Measurements from ENCODE around the gene AFAP1L2.
A peak's percentile ranks its signal among the peaks of the same experiment; 100 is the strongest.
"Not testable (repeated sequence)": the region's sequence is repeated elsewhere in the genome, so short reads cannot be mapped to it uniquely, and the experiment has no call there.

The AFAP1L2 gene

GRCh38 chr10:114337510-114338462 is 66.5 kb downstream of the AFAP1L2 start:
- FAIRE-seq (no peak), DNase-seq (ENCODE audit: low spot score) (no peak)

DNA sequence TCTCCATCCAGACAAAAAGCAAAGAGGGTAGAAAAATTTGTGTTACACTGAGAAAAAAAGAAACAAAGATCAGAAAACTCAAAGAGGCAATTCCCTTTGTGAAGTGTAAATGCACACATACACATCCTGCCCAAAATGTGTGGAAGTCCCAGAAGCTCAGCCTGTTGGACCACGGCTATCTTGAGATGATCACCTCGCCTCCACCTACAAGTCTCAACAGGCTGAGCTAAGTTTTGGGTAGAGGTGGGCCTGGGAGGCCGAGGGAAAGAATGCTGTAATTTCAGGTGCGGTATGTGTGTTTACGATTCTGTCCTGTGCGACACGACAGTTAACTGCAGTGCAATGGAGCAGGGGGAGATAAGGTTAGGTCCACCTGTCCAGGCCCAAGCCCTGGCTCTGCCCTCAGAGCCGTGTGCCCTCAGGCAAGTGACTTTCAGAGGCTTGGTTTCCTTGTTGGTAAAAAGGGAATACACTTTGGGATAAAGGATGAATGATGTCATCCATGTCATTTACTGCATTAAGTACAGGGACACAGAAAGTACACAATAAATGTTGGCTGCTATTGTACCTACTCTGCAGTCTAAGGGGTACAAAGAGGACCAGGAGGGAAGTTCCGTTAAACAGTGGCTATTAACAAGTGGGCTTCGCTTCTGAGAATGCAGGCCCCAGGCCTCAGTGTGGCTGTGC is 67.3 kb downstream of the AFAP1L2 start:
- DNase-seq (ENCODE audit: low spot score) = no peak
- FAIRE-seq = no peak

DNA sequence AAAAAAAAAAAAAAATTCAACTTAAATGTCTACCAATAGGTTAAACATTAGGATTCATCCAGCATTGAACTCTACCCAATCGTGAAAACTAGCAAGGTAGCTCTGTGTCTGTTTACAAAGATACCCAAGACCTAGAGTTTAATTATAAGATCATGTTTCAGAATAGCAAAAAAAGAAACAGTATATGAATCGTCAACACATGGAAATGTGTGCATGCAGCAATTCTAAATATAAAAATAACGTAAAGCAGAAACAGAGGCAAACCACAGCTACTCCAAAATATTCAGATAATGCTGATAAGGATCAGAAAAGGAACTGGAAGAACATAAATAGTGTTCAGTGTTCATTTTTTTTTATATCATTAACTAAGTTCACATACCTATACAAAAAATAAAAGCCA is 68.7 kb downstream of the AFAP1L2 start:
- DNase-seq (ENCODE audit: low spot score) (no peak), FAIRE-seq (no peak)

- peak; percentile 17 for DNase-seq (ENCODE audit: low spot score)
Measured at GRCh38 chr10:114334301-114334700, 70.0 kb downstream of the AFAP1L2 start.

DNA sequence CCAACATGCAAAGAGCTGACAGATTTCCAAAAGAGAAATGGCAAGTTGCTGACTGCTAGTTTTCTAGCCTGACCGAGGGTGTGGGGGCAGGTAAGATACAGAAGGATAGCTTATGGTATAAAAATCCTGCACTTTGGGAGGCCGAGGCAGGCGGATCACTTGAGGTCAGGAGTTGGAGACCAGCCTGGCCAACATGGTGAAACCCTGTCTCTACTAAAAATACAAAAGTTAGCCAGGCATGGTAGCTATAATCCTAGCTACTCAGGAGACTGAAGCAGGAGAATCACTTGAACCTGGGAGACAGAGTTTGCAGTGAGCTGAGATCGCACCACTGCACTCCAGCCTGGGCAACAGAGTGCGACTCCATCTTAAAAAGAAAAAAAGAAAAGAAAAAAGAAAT is 70.9 kb downstream of the AFAP1L2 start:
- DNase-seq (ENCODE audit: low spot score); FAIRE-seq: not testable (repeated sequence)

More at GRCh38 chr10:114334301-114334700, 70.0 kb downstream of the AFAP1L2 start:
- FAIRE-seq = no peak

- no peak for DNase-seq (ENCODE audit: low spot score)
- FAIRE-seq = no peak
Measured at GRCh38 chr10:114332301-114333192, 71.8 kb downstream of the AFAP1L2 start.

DNA sequence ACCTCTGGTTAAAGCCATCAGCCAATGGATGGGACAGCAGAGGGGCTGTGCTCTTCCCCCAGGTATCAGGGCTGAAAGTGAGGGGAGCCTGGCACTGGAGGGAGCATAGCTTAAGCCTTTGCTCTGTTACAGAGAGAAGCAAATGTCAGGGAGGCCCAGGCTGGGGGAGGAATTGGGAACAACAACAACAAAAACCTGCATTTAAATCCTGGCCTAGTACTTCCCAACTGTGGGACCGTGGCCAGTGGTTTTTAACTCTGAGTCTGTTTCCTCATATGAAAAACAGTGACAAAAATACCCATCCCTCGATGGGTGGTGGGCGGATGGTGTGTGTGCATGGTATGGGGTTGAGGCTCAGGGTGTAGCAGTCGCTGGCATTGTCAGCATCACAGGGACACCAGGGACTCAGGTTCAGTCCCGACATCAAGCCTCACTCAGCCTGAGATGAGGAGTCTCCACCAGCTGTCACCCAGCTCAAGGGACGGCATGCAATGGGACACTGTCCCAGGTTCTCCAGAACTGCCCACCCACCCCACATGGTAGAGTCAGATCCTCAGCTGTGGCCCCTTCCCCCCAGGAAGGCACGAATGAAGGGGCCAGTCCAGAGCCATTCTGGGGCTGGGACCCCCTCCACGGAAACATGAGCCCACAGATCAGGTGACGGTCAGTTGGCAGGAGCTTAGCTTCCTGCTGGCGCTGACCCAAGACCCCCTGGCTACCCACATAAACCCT is 74.5 kb downstream of the AFAP1L2 start:
- DNase-seq (ENCODE audit: low spot score) (no peak), FAIRE-seq (no peak)

DNA sequence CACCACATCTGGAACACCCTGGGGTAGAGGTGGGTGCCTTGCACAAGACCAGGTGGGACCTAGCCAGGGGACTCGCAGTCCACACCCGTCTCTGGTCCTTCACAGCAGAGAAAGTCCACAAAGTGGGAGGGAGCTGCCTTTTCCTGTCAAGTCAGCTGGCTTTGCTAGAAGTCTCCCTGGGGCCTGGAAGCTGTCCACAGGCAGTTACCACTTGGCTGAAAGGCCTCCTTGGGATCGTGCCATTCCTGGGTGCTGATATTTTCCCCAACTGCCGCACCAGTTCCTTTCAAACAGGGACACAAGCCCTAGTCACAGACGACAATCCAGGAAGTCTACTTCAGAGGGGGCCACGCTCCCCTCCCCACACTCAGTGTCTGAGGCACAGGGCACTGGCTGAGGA is 75.4 kb downstream of the AFAP1L2 start:
- no peak for DNase-seq (ENCODE audit: low spot score)
- no peak for FAIRE-seq

GRCh38 chr10:114328441-114328812 is 75.9 kb downstream of the AFAP1L2 start:
- FAIRE-seq = no peak
- no peak for DNase-seq (ENCODE audit: low spot score)

GRCh38 chr10:114327537-114328440 is 76.5 kb downstream of the AFAP1L2 start:
- DNase-seq (ENCODE audit: low spot score) = no peak
- no peak for FAIRE-seq

DNA sequence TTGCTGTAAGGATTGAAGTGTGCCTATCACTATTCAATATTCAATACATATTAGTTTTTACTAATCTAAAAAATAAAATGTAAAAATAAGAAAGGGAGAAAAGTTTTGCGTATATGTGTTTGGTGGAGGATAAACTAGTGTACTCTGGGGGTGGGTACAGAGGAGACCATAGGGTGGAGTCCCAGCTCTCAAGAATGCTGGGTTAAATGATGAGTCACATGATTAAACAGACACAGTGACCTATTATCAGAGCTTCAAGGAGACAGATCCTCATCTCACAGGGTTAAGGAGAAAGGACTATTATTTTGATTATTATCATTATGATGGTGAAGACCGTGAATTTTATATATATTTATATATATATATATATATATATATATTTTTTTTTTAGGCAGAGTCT is 77.5 kb downstream of the AFAP1L2 start:
- FAIRE-seq (no peak), DNase-seq (ENCODE audit: low spot score) (no peak)

- FAIRE-seq (no peak), DNase-seq (ENCODE audit: low spot score) (no peak)
Measured at GRCh38 chr10:114323023-114323422, 81.3 kb downstream of the AFAP1L2 start.

DNA sequence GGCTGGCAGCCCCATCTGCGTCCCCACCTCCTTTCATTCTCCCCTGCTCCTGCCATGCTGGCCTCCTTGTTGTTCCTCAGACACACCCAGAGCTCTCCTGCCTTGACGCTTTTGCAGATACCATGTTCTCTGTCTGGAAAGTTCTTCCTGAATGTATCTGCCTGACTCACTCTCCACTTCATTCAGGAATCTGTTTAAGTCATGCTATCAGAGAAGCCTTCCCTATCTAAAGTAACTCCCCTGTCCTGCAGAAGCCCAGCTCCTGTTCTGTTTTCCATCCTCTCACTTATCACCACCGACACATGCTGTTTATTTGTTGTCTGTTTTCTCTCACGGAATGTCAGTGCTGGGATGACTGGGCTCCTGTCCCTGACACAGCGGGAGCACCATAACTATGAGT is 82.0 kb downstream of the AFAP1L2 start:
- FAIRE-seq = no peak
- no peak for DNase-seq (ENCODE audit: low spot score)

DNA sequence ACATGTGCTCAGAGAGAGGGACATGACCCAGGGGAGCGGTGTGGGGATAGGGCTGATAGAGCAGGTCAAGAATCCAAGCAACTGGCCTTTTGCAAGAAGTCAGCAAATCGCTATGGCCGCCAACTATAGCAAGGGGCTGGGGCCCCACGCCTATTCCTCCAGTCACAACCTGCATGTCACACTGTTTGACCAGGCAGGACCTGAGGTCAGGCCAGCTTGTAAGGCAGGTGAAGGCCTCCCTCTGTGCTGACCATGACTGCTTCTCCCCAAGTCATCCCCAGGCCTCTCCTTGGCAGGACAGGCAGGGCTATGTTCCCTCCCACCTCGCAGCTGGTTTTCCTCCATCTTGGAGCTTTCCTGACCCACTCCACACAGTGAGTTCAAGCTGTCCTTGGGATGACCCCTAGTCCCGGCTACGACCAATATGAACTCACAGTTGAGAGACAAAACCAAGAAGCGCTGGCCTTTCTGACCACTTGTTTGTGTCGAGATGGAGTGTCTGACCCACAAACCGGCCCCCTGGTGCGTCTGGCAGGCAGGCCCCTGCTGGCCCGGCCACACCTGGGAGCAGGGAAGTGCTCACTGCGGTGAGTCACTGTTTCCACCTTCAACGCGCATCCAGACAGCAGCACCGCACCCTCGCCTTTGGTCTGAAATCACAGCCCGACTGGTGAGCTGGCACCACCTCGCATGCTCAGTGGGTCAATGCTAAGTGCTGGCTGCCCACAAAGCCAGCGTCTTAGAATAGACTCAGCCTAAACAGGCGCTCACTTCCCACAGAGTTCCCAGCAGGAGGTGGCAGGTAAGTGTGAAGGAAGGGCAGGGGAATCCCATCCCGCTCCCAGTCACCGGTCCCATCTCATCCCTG is 83.8 kb downstream of the AFAP1L2 start:
- peak; percentile 93 for DNase-seq (ENCODE audit: low spot score)

GRCh38 chr10:114319406-114320248 is 84.7 kb downstream of the AFAP1L2 start:
- FAIRE-seq = no peak
- DNase-seq (ENCODE audit: low spot score) = no peak

More for the DNA sequence above, 83.8 kb downstream of the AFAP1L2 start:
- FAIRE-seq = peak; percentile 92

- DNase-seq (ENCODE audit: low spot score) (no peak), FAIRE-seq (no peak)
Measured at GRCh38 chr10:114316744-114317143, 87.6 kb downstream of the AFAP1L2 start.

DNA sequence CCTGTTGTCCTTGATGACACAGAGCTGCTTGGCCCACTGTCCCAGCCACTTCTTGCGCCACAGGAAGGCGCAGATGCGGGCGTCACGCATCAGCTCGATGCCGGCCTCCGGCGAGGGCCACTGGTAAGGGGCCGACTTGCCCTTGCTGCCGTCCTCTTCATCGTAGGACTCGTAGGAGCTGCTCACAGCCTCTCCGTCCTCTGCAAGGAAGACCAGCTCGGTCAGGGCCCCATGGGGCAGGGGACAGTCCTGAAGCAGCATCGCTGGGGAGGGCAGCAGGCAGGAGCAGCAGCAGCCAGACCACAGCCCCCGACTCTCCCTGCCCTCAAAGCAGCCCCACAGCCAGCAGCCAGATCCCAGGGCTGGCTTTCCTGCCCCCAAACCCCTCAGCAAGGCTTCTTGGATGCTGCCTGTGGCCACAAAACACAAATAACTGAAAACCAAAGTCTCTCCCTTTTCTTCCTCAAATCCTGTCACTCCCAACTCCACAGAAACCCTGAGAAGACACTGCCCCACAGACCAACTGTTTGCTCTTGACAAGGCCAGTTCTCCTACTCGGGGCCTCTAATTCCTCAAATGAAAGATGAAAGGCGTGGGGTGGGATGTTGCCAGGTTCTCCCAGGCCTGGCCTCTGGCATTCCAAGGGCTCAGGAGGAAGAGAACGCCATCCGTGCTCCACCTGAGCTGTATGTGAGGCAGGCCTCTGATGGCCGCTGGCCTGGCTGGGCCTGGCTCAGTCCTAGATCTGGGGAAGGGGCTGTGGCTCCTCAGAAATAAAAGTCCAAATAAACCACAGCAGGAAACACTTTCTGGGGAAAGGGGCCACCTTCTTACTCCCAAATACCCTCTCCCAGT is 88.5 kb downstream of the AFAP1L2 start:
- DNase-seq (ENCODE audit: low spot score) = no peak
- FAIRE-seq = no peak

Measured in urothelium cell line (cell line).